ENCODE results near the gene PPP1R37. TPM values are rescaled to one million over a fixed set of nuclear protein-coding genes. Genes with fewer than 3 reads are reported as not detected.
A peak's percentile ranks its signal among the peaks of the same experiment; 100 is the strongest.

PPP1R37 gene
- total RNA-seq, 1 donor from 2014 or later = 38.6 TPM

- no peak overlapping the region for H3K27ac Mint-ChIP-seq (ENCODE audit: unreplicated experiment)
- no peak overlapping the region for H3K4me3 Mint-ChIP-seq
- H3K27me3 Mint-ChIP-seq (ENCODE audit: low read depth) = no peaks in the 10 kb centered on the region
- no peaks in the 10 kb centered on the region for H3K9me3 Mint-ChIP-seq
- no peak for DNase-seq (ENCODE audit: low read depth, low spot score)
- peaks cover 8% of the 10 kb centered on the region for H3K4me1 Mint-ChIP-seq
- no peak for TF ChIP-seq CTCF (conservative IDR thresholded peaks at IDR 0.05)
- no peaks in the 10 kb centered on the region for H3K36me3 Mint-ChIP-seq (ENCODE audit: low read depth)
Measured at GRCh38 chr19:45184115-45184514, 91.1 kb downstream of the PPP1R37 start.

- no peaks in the 10 kb centered on the region for H3K9me3 Mint-ChIP-seq
- H3K27me3 Mint-ChIP-seq (ENCODE audit: low read depth) = peaks cover 2% of the 10 kb centered on the region
- DNase-seq (ENCODE audit: low read depth, low spot score) = no peak
- no peaks in the 10 kb centered on the region for H3K4me1 Mint-ChIP-seq
- H3K27ac Mint-ChIP-seq (ENCODE audit: unreplicated experiment) = no peak overlapping the region
- no peaks in the 10 kb centered on the region for H3K36me3 Mint-ChIP-seq (ENCODE audit: low read depth)
- peak overlapping the region; percentile 20 for H3K4me3 Mint-ChIP-seq
- no peak for TF ChIP-seq CTCF (conservative IDR thresholded peaks at IDR 0.05)
Measured at GRCh38 chr19:45186509-45187334, 93.7 kb downstream of the PPP1R37 start.

GRCh38 chr19:45187421-45188100, 94.6 kb downstream of the PPP1R37 start:
- Mint-ChIP-seq H3K9me3 (no peaks in the 10 kb centered on the region), H3K27me3 (ENCODE audit: low read depth) (peaks cover 2% of the 10 kb centered on the region), H3K27ac (ENCODE audit: unreplicated experiment) (no peak overlapping the region), H3K4me3 (no peak overlapping the region), H3K36me3 (ENCODE audit: low read depth) (no peaks in the 10 kb centered on the region), H3K4me1 (peaks cover 4% of the 10 kb centered on the region)
- peak; percentile 71 for TF ChIP-seq CTCF (conservative IDR thresholded peaks at IDR 0.05)
- DNase-seq (ENCODE audit: low read depth, low spot score) = no peak

- no peaks in the 10 kb centered on the region for H3K9me3 Mint-ChIP-seq
- H3K36me3 Mint-ChIP-seq (ENCODE audit: low read depth) = no peaks in the 10 kb centered on the region
- H3K27ac Mint-ChIP-seq (ENCODE audit: unreplicated experiment) = no peak overlapping the region
- no peak for TF ChIP-seq CTCF (conservative IDR thresholded peaks at IDR 0.05)
- H3K27me3 Mint-ChIP-seq (ENCODE audit: low read depth) = peaks cover 4% of the 10 kb centered on the region
- DNase-seq (ENCODE audit: low read depth, low spot score) = no peak
- H3K4me3 Mint-ChIP-seq = no peak overlapping the region
- peaks cover 5% of the 10 kb centered on the region for H3K4me1 Mint-ChIP-seq
Measured at GRCh38 chr19:45189971-45190370, 97.0 kb downstream of the PPP1R37 start.

- H3K27ac Mint-ChIP-seq (ENCODE audit: unreplicated experiment) = no peak overlapping the region
- no peaks in the 10 kb centered on the region for H3K36me3 Mint-ChIP-seq (ENCODE audit: low read depth)
- DNase-seq (ENCODE audit: low read depth, low spot score) = no peak
- peaks cover 5% of the 10 kb centered on the region for H3K4me1 Mint-ChIP-seq
- TF ChIP-seq CTCF (conservative IDR thresholded peaks at IDR 0.05) = no peak
- H3K4me3 Mint-ChIP-seq = no peak overlapping the region
- H3K9me3 Mint-ChIP-seq = no peaks in the 10 kb centered on the region
- H3K27me3 Mint-ChIP-seq (ENCODE audit: low read depth) = peaks cover 8% of the 10 kb centered on the region
Measured at GRCh38 chr19:45191375-45191774, 98.4 kb downstream of the PPP1R37 start.

Measured in neural crest cell (in vitro differentiated cells).